Sigmoid colon (tissue), 7 donors: ENCODE results near the gene FRRS1. TPM values are rescaled to one million over a fixed set of nuclear protein-coding genes. Genes with fewer than 3 reads are reported as not detected.

ENCODE experiments used
- DNase-seq: peaks from one replicate; pipeline ENCODE4 v3.0.0-alpha.2; 2019
- H3K27ac ChIP-seq, 4 donors: fragments of 200-600 bp; sonication (generic); one replicate each; pipeline ENCODE4 v1.5.1; 2016 to 2019; ENCODE audit warnings: mild to moderate bottlenecking in 1 of 4
- H3K27me3 ChIP-seq, 3 donors: fragments of 200-600 bp; sonication (generic); one replicate each; pipeline ENCODE4 v1.5.1; 2019; ENCODE audit warnings: mild to moderate bottlenecking in 1 of 3
- H3K36me3 ChIP-seq, 4 donors: fragments of 200-600 bp; sonication (generic); one replicate each; pipeline ENCODE4 v1.5.1; 2016 to 2019
- H3K4me1 ChIP-seq, 4 donors: fragments of 200-600 bp; sonication (generic); one replicate each; pipeline ENCODE4 v1.5.1; 2017 to 2019
- H3K4me3 ChIP-seq, 4 donors: fragments of 200-600 bp; sonication (generic); one replicate each; pipeline ENCODE4 v1.5.1; 2017 to 2019; ENCODE audit warnings: mild to moderate bottlenecking in 2 of 4, moderate library complexity in 1 of 4
- H3K9me3 ChIP-seq, 4 donors: fragments of 200-600 bp in 3 of 4; sonication (generic) in 3 of 4; one replicate each; pipeline versions ENCODE4 v1.5.1 to v1.6.1; 2013 to 2019
- CTCF ChIP-seq, 4 experiments: fragments of 450-650 bp in 3 of 4; fragments of 200-600 bp in 1 of 4; IDR thresholded peaks; one replicate each; pipeline ENCODE4 v1.5.1; 2016 to 2019; ENCODE audit warnings: antibody characterized with exemption in 4 of 4, mild to moderate bottlenecking in 3 of 4, moderate library complexity in 2 of 4
- EP300 ChIP-seq, 4 donors: sonication (generic); formaldehyde crosslinking; IDR thresholded peaks; one replicate each; pipeline ENCODE4 v1.6.1; 2017; ENCODE audit warnings: antibody characterized with exemption in 4 of 4
- POLR2A ChIP-seq, 2 donors: fragments of 450-650 bp; IDR thresholded peaks; one replicate each; pipeline ENCODE4 v1.6.1; 2016; ENCODE audit warnings: antibody characterized with exemption in 2 of 2, mild to moderate bottlenecking in 2 of 2, moderate library complexity in 2 of 2
- POLR2AphosphoS5 ChIP-seq, 4 donors: sonication (generic); formaldehyde crosslinking; IDR thresholded peaks; one replicate each; pipeline ENCODE4 v1.6.1; 2017; ENCODE audit warnings: antibody characterized with exemption in 4 of 4
- WGBS, 2 donors: extraction: QIAGEN DNeasy Blood & Tissue Kit; methylation state at CpG; one replicate each; pipeline ENCODE4 v1.1.7; 2013; 5-methylcytosine and 5-hydroxymethylcytosine counted together
- intact Hi-C: fragments of 100-400 bp; cut with DNase I; formaldehyde crosslinking; loops from one replicate; pipeline ENCODE4 v1.15.1; 2023
- polyA plus RNA-seq, 3 donors: library from polyadenylated mRNA; stranded (reverse); fragments of 200-250 nt; gene quantifications; one replicate each; pipeline ENCODE4 v1.2.3, GENCODE V29; 2013
- total RNA-seq, 4 donors: library from RNA; depleted of rRNA; stranded (reverse); fragments of >200 nt; gene quantifications; one replicate each; pipeline ENCODE4 v1.1.0, GENCODE V29; 2016
- donor health status: healthy with polysubstance abuse.
- donor health status: Bipolar disorder and iron deficiency.
- donor health status: healthy.

FRRS1 gene
- total and polyA plus RNA-seq, 7 donors, result 1.6 to 5.6 (median 3.6) TPM

- H3K27ac ChIP-seq, result no peak overlapping the region
- TF ChIP-seq POLR2AphosphoS5 (IDR thresholded peaks at IDR 0.05) (no peak), EP300 (IDR thresholded peaks at IDR 0.05) (no peak), POLR2A (IDR thresholded peaks at IDR 0.05) (no peak), CTCF (IDR thresholded peaks at IDR 0.05) (no peak)
- no peaks in the 10 kb centered on the region for H3K27me3 ChIP-seq
- no peak for DNase-seq
- H3K4me1 ChIP-seq, result no peaks in the 10 kb centered on the region
- intact Hi-C loops, result no loop called here
- WGBS, 2 donors, result 73 to 80% methylated on average over 4 of the region's 4 CpGs
- no peaks in the 10 kb centered on the region for H3K9me3 ChIP-seq
- H3K36me3 ChIP-seq, result no peaks in the 10 kb centered on the region
- no peak overlapping the region for H3K4me3 ChIP-seq
Observed at GRCh38 chr1:99725996-99726395, 40.4 kb downstream of the FRRS1 start.

- TF ChIP-seq POLR2AphosphoS5 (IDR thresholded peaks at IDR 0.05) (no peak), CTCF (IDR thresholded peaks at IDR 0.05) (no peak), POLR2A (IDR thresholded peaks at IDR 0.05) (no peak), EP300 (IDR thresholded peaks at IDR 0.05) (no peak)
- Histone ChIP-seq H3K4me3 (no peak overlapping the region), H3K9me3 (no peaks in the 10 kb centered on the region), H3K27ac (no peak overlapping the region), H3K4me1 (no peaks in the 10 kb centered on the region), H3K27me3 (no peaks in the 10 kb centered on the region), H3K36me3 (no peaks in the 10 kb centered on the region)
- intact Hi-C loops, result no loop called here
- WGBS, 2 donors, result 95 to 96% methylated on average over 3 of the region's 3 CpGs
- no peak for DNase-seq
Observed at GRCh38 chr1:99723251-99723650, 43.2 kb downstream of the FRRS1 start.

- TF ChIP-seq POLR2AphosphoS5 (IDR thresholded peaks at IDR 0.05), result no peak
- H3K4me1 ChIP-seq, result no peaks in the 10 kb centered on the region
- H3K27me3 ChIP-seq, result no peaks in the 10 kb centered on the region
- WGBS, 2 donors, result 95 to 98% methylated on average over 1 of the region's 1 CpG
- no peak for DNase-seq
- no peak overlapping the region for H3K27ac ChIP-seq
- peaks cover 0 to 5% (median 0%) of the 10 kb centered on the region in 4 donors for H3K36me3 ChIP-seq
- H3K9me3 ChIP-seq, result no peaks in the 10 kb centered on the region
- H3K4me3 ChIP-seq, result no peak overlapping the region
- intact Hi-C loops, result no loop called here
Observed at GRCh38 chr1:99717005-99717404, 49.4 kb downstream of the FRRS1 start.

- intact Hi-C loops, result no loop called here
- WGBS, 2 donors, result 55 to 92% methylated on average over 2 of the region's 2 CpGs
- H3K4me3 ChIP-seq, result no peak overlapping the region
- no peak for DNase-seq
- H3K27ac ChIP-seq, result no peak overlapping the region
- TF ChIP-seq CTCF (IDR thresholded peaks at IDR 0.05) (no peak), EP300 (IDR thresholded peaks at IDR 0.05) (no peak), POLR2AphosphoS5 (IDR thresholded peaks at IDR 0.05) (no peak), POLR2A (IDR thresholded peaks at IDR 0.05) (no peak)
- no peaks in the 10 kb centered on the region for H3K27me3 ChIP-seq
- H3K36me3 ChIP-seq, result peaks cover 0 to 12% (median 0%) of the 10 kb centered on the region in 4 donors
- H3K9me3 ChIP-seq, result no peaks in the 10 kb centered on the region
- no peaks in the 10 kb centered on the region for H3K4me1 ChIP-seq
Observed at GRCh38 chr1:99713006-99713405, 53.4 kb downstream of the FRRS1 start.

GRCh38 chr1:99710994-99711393 lies 55.4 kb downstream of the FRRS1 start:
- H3K4me3 ChIP-seq, result no peak overlapping the region
- no peaks in the 10 kb centered on the region for H3K4me1 ChIP-seq
- no peaks in the 10 kb centered on the region for H3K9me3 ChIP-seq
- H3K27me3 ChIP-seq, result no peaks in the 10 kb centered on the region
- 94 to 97% methylated on average over 4 of the region's 4 CpGs for WGBS, 2 donors
- no peak overlapping the region for H3K27ac ChIP-seq
- DNase-seq, result no peak
- intact Hi-C loops, result no loop called here
- TF ChIP-seq EP300 (IDR thresholded peaks at IDR 0.05) (no peak), POLR2AphosphoS5 (IDR thresholded peaks at IDR 0.05) (no peak), POLR2A (IDR thresholded peaks at IDR 0.05) (no peak), CTCF (IDR thresholded peaks at IDR 0.05) (no peak)
- peaks cover 0 to 12% (median 0%) of the 10 kb centered on the region in 4 donors for H3K36me3 ChIP-seq
